Measurements from ENCODE around the gene MYO10. TPM values are rescaled to one million over a fixed set of nuclear protein-coding genes. Genes with fewer than 3 reads are reported as not detected.

MYO10 gene
- total RNA-seq, 2 experiments from 2014 or later, result 0.03 to 1.7 TPM

GRCh38 chr5:16886366-16886736 lies 49.7 kb downstream of the MYO10 start:
- Histone ChIP-seq H3K4me1 (ENCODE audit: insufficient read depth, low read length, poor library complexity, severe bottlenecking) (no peaks in the 10 kb centered on the region), H2AFZ (ENCODE audit: low read length) (no peak overlapping the region), H3K4me2 (ENCODE audit: low read length) (no peak overlapping the region), H4K20me1 (ENCODE audit: insufficient read depth, low read length) (no peaks in the 10 kb centered on the region), H3K4me3 (ENCODE audit: low read depth, low read length, poor library complexity, severe bottlenecking) (no peak overlapping the region), H3K27ac (ENCODE audit: low read depth, low read length, poor library complexity, severe bottlenecking) (no peak overlapping the region), H3K9me3 (ENCODE audit: low read length) (no peaks in the 10 kb centered on the region), H3K9me2 (ENCODE audit: insufficient read depth, low read length) (no peaks in the 10 kb centered on the region), H3K36me3 (ENCODE audit: insufficient read depth, low read length) (no peaks in the 10 kb centered on the region), H3K79me2 (ENCODE audit: insufficient read depth, low read depth, low read length) (no peaks in the 10 kb centered on the region)
- DNase-seq (ENCODE audit: low spot score), result no peak
- POLR2A ChIA-PET, result interaction anchor here (0.6 kb wide), 1 partner anchor 1185 kb away, joined by 3 read pairs; no protein-coding TSS in a partner anchor
- no TSS peak for BruUV-seq (replicated peaks)
- CTCF ChIA-PET (ENCODE audit: unreplicated experiment), result no interaction called here
- no peak for TF ChIP-seq EZH2phosphoT487 (IDR thresholded peaks at IDR 0.05; ENCODE audit: borderline replicate concordance, low read depth, low read length)
- intact Hi-C loops (cut with micrococcal nuclease; ENCODE audit: unreplicated experiment), result no loop called here

GRCh38 chr5:16885635-16886365 lies 50.3 kb downstream of the MYO10 start:
- ChIA-PET POLR2A (interaction anchor here (0.6 kb wide), 1 partner anchor 1186 kb away, joined by 3 read pairs; no protein-coding TSS in a partner anchor), CTCF (ENCODE audit: unreplicated experiment) (no interaction called here)
- Histone ChIP-seq H3K4me2 (ENCODE audit: low read length) (no peak overlapping the region), H2AFZ (ENCODE audit: low read length) (no peak overlapping the region), H3K27ac (ENCODE audit: low read depth, low read length, poor library complexity, severe bottlenecking) (no peak overlapping the region), H4K20me1 (ENCODE audit: insufficient read depth, low read length) (no peaks in the 10 kb centered on the region), H3K4me1 (ENCODE audit: insufficient read depth, low read length, poor library complexity, severe bottlenecking) (no peaks in the 10 kb centered on the region), H3K9me3 (ENCODE audit: low read length) (no peaks in the 10 kb centered on the region), H3K4me3 (ENCODE audit: low read depth, low read length, poor library complexity, severe bottlenecking) (no peak overlapping the region), H3K36me3 (ENCODE audit: insufficient read depth, low read length) (no peaks in the 10 kb centered on the region), H3K79me2 (ENCODE audit: insufficient read depth, low read depth, low read length) (no peaks in the 10 kb centered on the region), H3K9me2 (ENCODE audit: insufficient read depth, low read length) (no peaks in the 10 kb centered on the region)
- no peak for DNase-seq (ENCODE audit: low spot score)
- intact Hi-C loops (cut with micrococcal nuclease; ENCODE audit: unreplicated experiment), result no loop called here
- BruUV-seq (replicated peaks), result no TSS peak
- TF ChIP-seq CTCF (conservative IDR thresholded peaks at IDR 0.05; ENCODE audit: low read length) (no peak), EZH2phosphoT487 (IDR thresholded peaks at IDR 0.05; ENCODE audit: borderline replicate concordance, low read depth, low read length) (no peak)

- H3K9me3 ChIP-seq (ENCODE audit: low read length), result no peaks in the 10 kb centered on the region
- H3K36me3 ChIP-seq (ENCODE audit: insufficient read depth, low read length), result no peaks in the 10 kb centered on the region
- no peak overlapping the region for H3K4me2 ChIP-seq (ENCODE audit: low read length)
- no peak overlapping the region for H3K4me3 ChIP-seq (ENCODE audit: low read depth, low read length, poor library complexity, severe bottlenecking)
- H4K20me1 ChIP-seq (ENCODE audit: insufficient read depth, low read length), result no peaks in the 10 kb centered on the region
- no peak for DNase-seq (ENCODE audit: low spot score)
- intact Hi-C loops (cut with micrococcal nuclease; ENCODE audit: unreplicated experiment), result no loop called here
- TF ChIP-seq EZH2phosphoT487 (IDR thresholded peaks at IDR 0.05; ENCODE audit: borderline replicate concordance, low read depth, low read length) (no peak), CTCF (conservative IDR thresholded peaks at IDR 0.05; ENCODE audit: low read length) (no peak)
- ChIA-PET POLR2A (no interaction called here), CTCF (ENCODE audit: unreplicated experiment) (no interaction called here)
- no TSS peak for BruUV-seq (replicated peaks)
- no peak overlapping the region for H2AFZ ChIP-seq (ENCODE audit: low read length)
- H3K4me1 ChIP-seq (ENCODE audit: insufficient read depth, low read length, poor library complexity, severe bottlenecking), result no peaks in the 10 kb centered on the region
- no peak overlapping the region for H3K27ac ChIP-seq (ENCODE audit: low read depth, low read length, poor library complexity, severe bottlenecking)
- H3K9me2 ChIP-seq (ENCODE audit: insufficient read depth, low read length), result no peaks in the 10 kb centered on the region
- H3K79me2 ChIP-seq (ENCODE audit: insufficient read depth, low read depth, low read length), result no peaks in the 10 kb centered on the region
These were observed 51.5 kb downstream of the MYO10 start for GRCh38 chr5:16884595-16884994.

Data from OCI-LY7 (cell line).